GM21367 (cell line): ENCODE data around the gene SMIM12.

ENCODE experiments used
- ATAC-seq: cut with Tn5 transposase; IDR thresholded peaks from one replicate; pipeline ENCODE4 v1.9.1; 2021; ENCODE audit not compliant: unreplicated experiment

SMIM12 gene

GRCh38 chr1:34874296-34874952, 14.9 kb upstream of the SMIM12 start:
- ATAC-seq = no peak

- no peak for ATAC-seq
Observed at GRCh38 chr1:34872133-34872503, 12.6 kb upstream of the SMIM12 start.

DNA sequence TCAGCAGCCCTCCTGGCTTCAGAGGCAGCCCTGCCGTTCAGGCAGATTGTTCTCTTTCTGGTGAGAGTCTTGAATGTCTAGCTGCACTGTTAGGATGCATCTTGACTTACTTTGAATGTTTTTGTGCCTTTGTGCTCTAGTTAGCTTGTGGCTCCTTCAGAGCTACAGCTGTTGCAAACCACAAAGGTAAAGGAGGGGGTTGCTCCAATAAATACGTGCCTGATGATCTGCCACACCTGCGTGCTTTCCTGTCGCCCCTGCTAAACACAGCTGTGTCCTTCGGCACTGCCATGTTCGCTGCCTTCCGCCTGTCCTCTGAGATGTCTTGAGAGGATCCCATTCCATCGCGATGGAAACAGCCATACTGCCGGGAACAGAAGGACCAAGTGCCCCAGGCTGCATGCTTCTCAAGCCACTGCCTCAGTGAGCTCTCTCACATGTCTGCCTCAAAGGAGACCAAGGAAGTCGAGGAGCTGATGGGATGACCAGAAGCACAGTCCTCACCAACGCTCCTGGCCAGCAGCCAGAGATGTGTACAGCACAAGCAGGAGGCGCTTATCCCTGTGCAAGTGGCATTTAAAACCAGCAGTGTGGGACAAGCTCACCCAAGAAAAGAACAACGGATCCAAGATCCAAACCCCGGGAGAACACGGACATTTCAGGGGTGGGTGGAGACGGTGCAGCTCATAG, 12.0 kb upstream of the SMIM12 start:
- ATAC-seq = no peak

DNA sequence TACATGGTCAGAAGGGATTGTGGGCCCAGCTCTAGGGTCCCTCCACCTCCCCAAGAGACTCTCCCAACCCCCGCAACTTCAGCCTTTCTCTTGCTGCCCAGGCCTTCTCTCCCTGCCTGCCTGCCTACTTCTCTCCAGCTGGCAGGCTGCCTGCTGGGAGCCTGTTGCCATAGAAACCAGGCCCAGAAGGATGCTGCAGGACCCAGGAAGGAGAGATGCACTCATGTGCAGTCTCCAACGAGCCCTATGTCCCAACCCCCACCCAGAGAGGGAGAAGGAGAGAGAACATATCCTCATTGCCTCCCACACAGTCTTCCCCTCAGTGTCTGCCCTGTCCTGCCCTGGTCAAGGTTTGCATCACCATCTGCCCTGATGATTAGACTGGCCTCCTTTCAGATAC, 10.8 kb upstream of the SMIM12 start:
- ATAC-seq = no peak

DNA sequence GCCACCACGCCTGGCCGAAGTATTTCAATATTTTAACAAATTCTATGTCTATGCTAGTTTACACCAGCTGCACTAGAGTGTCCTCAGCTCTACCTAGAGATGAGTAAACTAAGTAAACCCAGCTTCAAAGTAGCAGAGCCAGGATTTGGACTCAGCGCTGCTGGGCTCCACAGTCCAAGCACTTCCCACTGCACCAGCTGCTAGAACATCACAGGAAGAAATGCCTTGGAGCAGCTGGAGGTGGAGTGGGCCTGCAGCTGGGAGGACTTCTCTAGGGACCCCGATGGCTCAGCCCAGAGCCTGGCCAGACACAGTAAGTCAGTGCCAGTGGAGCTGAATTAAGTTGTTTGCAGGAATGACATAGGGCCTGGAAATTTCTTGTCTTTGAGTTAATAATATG, 10.2 kb upstream of the SMIM12 start:
- ATAC-seq = no peak

DNA sequence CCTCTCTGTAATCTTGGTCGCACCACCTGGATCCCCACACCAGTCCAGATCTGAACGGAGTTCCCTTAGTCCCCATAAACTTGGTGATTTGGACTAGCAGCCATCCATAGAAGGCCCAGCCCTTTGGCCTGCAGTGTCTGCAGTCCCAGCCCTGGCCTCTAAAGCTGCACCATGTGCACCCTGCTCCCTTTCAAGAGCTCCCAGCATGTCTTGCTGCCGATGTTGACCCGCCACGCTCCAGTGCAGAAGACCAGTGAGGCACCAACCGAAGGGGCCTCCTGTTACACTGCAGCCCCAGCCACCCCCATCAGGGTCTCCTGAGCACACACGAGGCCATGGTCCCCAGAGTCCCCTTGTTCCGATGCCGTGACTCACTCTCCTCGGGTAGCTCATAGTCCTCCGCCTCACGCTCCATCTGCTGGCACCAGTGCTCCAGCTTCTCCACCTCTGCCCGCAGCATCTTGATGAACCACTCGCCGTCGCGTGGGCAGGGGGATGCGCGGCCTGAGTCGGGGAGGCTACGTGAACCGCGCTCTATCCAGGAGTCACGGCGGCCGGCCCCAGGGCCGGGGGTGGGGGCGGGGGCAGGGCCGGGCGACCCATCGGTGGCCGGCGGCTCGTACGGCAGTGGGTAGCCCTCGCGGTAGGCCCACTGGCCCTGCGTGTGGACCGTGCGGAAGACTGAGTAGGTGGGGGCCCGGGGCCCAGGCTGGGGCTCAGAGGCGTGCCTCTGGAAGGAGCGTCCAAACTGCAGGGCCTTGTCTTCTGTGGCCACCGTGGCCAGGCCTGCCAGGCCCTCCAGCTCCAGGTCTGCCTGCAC, 8.9 kb upstream of the SMIM12 start:
- no peak for ATAC-seq

GRCh38 chr1:34867415-34867814, 7.9 kb upstream of the SMIM12 start:
- ATAC-seq = no peak

DNA sequence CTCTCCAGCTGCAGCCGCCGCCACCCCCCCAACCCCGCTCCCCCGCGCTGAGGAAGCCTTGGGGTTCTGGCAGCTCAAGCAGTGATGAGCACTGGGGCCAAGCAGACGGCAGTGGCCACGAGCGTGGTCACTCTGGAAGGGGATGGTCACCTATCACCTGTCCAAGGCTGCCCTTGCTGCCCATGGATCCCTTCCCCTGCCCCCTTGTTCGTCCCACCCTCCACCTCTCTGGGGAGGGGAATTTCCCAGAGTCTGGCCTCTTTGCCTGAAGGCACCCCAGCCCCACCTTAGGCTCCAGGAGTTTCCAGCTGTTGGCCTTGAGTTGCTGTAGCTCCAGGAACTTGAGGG, 7.2 kb upstream of the SMIM12 start:
- no peak for ATAC-seq

- ATAC-seq = no peak
Observed at GRCh38 chr1:34865981-34866761, 6.6 kb upstream of the SMIM12 start.

- no peak for ATAC-seq
Observed at GRCh38 chr1:34865573-34865972, 6.0 kb upstream of the SMIM12 start.

DNA sequence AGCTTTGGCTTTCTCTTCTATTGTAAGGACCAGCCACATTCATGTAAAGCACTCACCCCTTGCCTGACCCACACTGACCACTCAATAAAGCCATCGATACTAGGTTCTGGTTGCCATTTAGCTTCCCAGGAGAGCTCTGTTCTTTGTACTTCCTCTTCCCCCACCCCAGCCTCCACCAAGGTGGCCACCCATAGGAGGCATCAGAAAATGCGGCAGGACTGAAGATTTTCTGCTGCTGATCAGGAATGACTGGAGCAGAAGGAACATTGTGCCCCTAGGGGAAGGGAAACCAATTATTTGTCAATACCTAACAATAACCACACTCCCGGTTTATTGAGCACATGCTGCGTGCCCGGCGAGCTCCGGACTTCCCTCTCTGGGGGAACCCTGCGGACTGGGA, 5.2 kb upstream of the SMIM12 start:
- ATAC-seq = no peak

DNA sequence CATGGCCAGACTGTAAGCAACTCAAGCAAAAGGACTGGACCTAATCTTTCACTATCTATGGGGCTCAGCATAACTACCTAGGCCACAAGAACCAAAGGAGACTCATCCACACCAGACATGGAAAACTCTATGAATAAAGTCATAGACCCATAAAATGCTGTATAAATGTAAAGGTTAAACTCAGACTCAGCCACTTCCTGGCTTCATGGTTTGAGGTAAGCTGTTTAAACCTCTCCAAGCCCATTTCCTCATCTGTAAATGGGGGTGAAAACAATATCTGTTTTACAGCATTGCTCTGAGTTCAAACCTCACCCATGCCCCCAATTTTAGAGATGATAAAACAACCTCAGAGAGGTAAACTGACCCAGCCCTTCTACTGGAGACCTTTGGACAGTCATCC, 4.0 kb upstream of the SMIM12 start:
- ATAC-seq = no peak

DNA sequence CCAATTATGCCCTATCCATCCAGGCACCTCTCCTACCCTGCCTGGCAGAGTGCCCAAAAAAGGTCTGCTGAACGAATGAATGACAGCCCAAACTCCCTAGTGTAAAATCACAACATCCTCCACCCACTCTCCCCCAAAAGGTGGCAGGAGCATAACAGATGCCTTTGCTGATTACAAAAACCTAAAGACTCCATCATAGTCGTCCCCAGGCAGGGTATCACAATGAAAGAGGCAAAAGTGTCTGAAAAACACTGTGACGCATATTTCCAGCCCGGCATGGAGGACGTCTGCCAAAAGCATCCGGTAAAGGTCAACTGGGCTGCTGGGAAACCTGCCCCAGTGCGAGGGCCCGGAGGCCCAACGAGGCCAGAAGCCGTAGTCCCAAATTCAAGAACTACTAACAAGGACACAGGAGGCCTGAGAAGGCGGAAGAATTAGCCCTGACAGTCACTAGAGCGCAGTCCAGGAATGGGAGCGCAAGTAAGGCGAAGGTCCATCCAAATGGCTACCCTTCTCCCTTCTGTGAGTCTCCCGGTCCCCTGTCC, 576 bp downstream of the SMIM12 start:
- peak; percentile 14 for ATAC-seq

GRCh38 chr1:34856697-34857096, 2.9 kb downstream of the SMIM12 start:
- ATAC-seq = no peak

DNA sequence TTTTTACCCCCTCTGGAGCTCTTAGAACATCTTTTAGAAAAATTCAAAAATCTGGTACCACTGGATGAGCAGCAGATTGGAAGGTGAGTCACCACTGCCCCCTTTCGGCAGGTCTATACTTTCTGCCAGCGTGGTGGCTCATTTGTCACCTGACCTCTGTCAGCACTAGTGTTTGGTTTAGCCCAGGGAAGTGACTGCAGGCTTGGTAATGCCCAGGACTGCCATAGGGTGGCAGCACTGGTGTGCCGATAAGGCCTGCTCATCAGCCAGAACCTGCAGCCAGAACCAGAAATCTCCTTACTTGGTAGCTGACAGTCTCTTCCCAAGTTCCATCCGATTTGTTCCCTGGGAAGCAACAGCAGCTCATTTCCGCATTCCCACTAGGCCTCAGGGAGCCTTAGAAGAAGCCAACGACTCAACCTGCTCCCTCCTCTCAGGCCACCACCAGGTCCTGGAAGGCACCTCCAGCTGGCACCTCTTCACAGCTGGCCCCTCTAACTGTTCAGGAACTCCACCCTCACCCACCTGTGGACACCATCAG, 6.8 kb downstream of the SMIM12 start:
- ATAC-seq = peak; percentile 82

DNA sequence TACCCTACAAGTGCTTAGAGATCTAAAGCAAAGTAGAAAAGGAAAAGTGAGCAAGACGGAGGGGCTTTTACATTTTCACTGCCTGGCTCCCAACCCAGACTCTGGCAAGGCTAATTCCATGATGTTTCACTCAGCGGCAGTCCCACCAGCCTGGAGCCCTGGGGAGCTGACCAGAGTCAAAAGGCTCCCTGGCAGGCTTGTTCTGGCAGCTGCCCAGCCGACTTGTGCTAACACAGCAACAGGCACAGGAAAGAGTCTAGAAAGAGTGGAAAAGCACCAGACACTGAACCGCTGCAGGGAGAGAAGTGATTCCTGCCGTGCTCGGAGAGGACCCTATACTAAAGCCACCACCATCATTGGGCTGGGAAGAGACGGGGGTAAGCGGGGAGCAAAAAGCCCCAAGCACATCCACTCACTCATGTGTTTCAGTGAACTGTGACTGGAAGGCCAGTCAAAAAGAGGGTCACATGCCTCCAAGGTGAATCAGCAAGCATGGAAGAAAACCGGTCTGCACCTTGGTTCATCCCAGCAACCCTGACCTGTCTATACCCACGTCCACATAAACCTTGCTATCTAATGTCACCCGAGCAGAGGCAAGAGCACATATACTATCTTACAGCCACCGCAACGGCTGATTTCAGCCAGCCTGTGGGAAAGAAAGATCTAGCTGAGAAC, 8.0 kb downstream of the SMIM12 start:
- ATAC-seq = no peak

GRCh38 chr1:34850382-34850781, 9.2 kb downstream of the SMIM12 start:
- ATAC-seq = no peak

DNA sequence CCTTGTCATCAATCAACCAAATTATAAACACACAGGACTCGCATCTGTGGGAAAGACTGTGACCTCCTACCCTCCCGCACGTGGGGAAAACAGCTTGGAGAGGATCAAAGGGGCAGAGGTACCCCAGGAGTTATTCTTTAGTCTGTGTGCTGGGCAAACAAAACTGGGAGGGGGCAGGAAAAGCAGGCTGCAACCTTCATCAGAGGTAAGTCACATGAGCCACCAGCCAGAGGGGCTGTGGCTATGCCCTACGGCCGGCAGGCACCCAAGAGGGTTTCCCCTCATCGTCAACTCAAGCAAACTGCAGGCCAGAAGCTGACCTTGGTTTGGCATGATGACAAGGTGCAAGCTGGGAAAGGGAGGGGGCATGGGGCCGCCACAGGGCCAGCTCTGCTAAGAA, 12.5 kb downstream of the SMIM12 start:
- ATAC-seq = no peak

GRCh38 chr1:34846265-34846664, 13.3 kb downstream of the SMIM12 start:
- ATAC-seq = no peak

- no peak for ATAC-seq
Observed at GRCh38 chr1:34845131-34845901, 14.2 kb downstream of the SMIM12 start.
